OCI-LY1 (cell line): Measurements from ENCODE around the gene ACTL8.

Experiments used
- H2AFZ ChIP-seq: fragments of 200-600 bp; sonication (generic), shearing (Covaris generic); 2 replicates; pipeline ENCODE4 v1.6.0; 2014; ENCODE audit warnings: antibody characterized with exemption, mild to moderate bottlenecking, low read length
- H3F3A ChIP-seq: fragments of 200-600 bp; sonication (generic), shearing (Covaris generic); 2 replicates; pipeline ENCODE4 v1.6.0; 2014; ENCODE audit warnings: mild to moderate bottlenecking, antibody characterized with exemption, low read length, moderate library complexity; ENCODE audit not compliant: insufficient read depth
- H3K27ac ChIP-seq: fragments of 200-600 bp; sonication (generic); 2 replicates; pipeline ENCODE4 v1.5.1; 2014; ENCODE audit warnings: low read length, mixed run types, mild to moderate bottlenecking, low read depth; ENCODE audit not compliant: poor library complexity, severe bottlenecking
- H3K27me3 ChIP-seq: fragments of 200-600 bp; sonication (generic); 2 replicates; pipeline ENCODE4 v1.6.0; 2014; ENCODE audit warnings: antibody characterized with exemption, mild to moderate bottlenecking, low read length, moderate library complexity; ENCODE audit not compliant: insufficient read depth
- H3K36me3 ChIP-seq: fragments of 200-600 bp; sonication (generic); 2 replicates; pipeline ENCODE4 v1.6.1; 2014; ENCODE audit warnings: mild to moderate bottlenecking, antibody characterized with exemption, low read length, moderate library complexity, mixed read lengths; ENCODE audit not compliant: insufficient read depth
- H3K4me1 ChIP-seq: fragments of 200-600 bp; sonication (generic); 2 replicates; pipeline ENCODE4 v1.5.1; 2014; ENCODE audit warnings: mild to moderate bottlenecking, low read length, moderate library complexity; ENCODE audit not compliant: insufficient read depth, severe bottlenecking
- H3K4me2 ChIP-seq: fragments of 200-600 bp; sonication (generic), shearing (Covaris generic); 2 replicates; pipeline ENCODE4 v1.6.1; 2014; ENCODE audit warnings: low read length
- H3K4me3 ChIP-seq: fragments of 200-600 bp; sonication (generic); 2 replicates; pipeline ENCODE4 v1.5.1; 2014; ENCODE audit warnings: low read length, low read depth, mild to moderate bottlenecking, mixed read lengths; ENCODE audit not compliant: poor library complexity, severe bottlenecking
- H3K79me2 ChIP-seq: fragments of 200-600 bp; shearing (Covaris generic); 2 replicates; pipeline ENCODE4 v1.6.1; 2016; ENCODE audit warnings: mixed run types, low read length, mixed read lengths; ENCODE audit not compliant: insufficient read depth
- H3K9ac ChIP-seq: fragments of 200-600 bp; sonication (generic), shearing (Covaris generic); 2 replicates; pipeline ENCODE4 v1.6.1; 2014; ENCODE audit warnings: mild to moderate bottlenecking, low read length, mixed read lengths
- H3K9me2 ChIP-seq: fragments of 200-600 bp; sonication (generic), shearing (Covaris generic); 2 replicates; pipeline ENCODE4 v1.6.1; 2014; ENCODE audit warnings: low read depth, mild to moderate bottlenecking, low read length, mixed read lengths
- H3K9me3 ChIP-seq: fragments of 200-600 bp; shearing (Covaris generic); 2 replicates; pipeline ENCODE4 v1.6.1; 2014; ENCODE audit warnings: low read length, mixed read lengths
- H4K20me1 ChIP-seq: fragments of 200-600 bp; sonication (generic), shearing (Covaris generic); 2 replicates; pipeline ENCODE4 v1.6.0; 2016; ENCODE audit warnings: mild to moderate bottlenecking, low read length; ENCODE audit not compliant: insufficient read depth
- EZH2 ChIP-seq: fragments of 200-600 bp; sonication (generic), shearing (Covaris generic); IDR thresholded peaks from 2 replicates; pipeline ENCODE4 v1.8.0; 2017; ENCODE audit warnings: borderline replicate concordance, mixed run types, mild to moderate bottlenecking, antibody characterized with exemption, low read length, moderate library complexity, mixed read lengths
- TF ChIP-seq, protein P1 (sequence below): fragments of 200-600 bp; sonication (generic), shearing (Covaris generic); IDR thresholded peaks from 2 replicates; pipeline ENCODE4 v1.5.1; 2017; ENCODE audit warnings: mild to moderate bottlenecking, antibody characterized with exemption, low read length, moderate library complexity, mixed read lengths

Gene ACTL8

GRCh38 chr1:17791480-17791879, 36.3 kb downstream of the ACTL8 start:
- Histone ChIP-seq H3K79me2 (no peaks in the 10 kb centered on the region), H2AFZ (no peak overlapping the region), H3F3A (no peaks in the 10 kb centered on the region), H3K4me1 (no peaks in the 10 kb centered on the region), H3K36me3 (no peaks in the 10 kb centered on the region), H3K9ac (no peak overlapping the region), H4K20me1 (no peaks in the 10 kb centered on the region), H3K4me2 (no peak overlapping the region), H3K27me3 (peaks cover 5% of the 10 kb centered on the region; the same call in 1 of the 2 replicates), H3K9me3 (no peaks in the 10 kb centered on the region), H3K27ac (no peak overlapping the region), H3K9me2 (no peaks in the 10 kb centered on the region), H3K4me3 (no peak overlapping the region)
- TF ChIP-seq EZH2 = no peak

- Histone ChIP-seq H3K9ac (no peak overlapping the region), H2AFZ (no peak overlapping the region), H3K27ac (no peak overlapping the region)
Measured at GRCh38 chr1:17792421-17792820, 37.3 kb downstream of the ACTL8 start.

GRCh38 chr1:17795081-17795809, 40.1 kb downstream of the ACTL8 start:
- Histone ChIP-seq H3K36me3 (no peaks in the 10 kb centered on the region), H2AFZ (no peak overlapping the region), H4K20me1 (no peaks in the 10 kb centered on the region), H3K4me1 (no peaks in the 10 kb centered on the region), H3K4me2 (no peak overlapping the region), H3K9me3 (no peaks in the 10 kb centered on the region), H3K27ac (no peak overlapping the region), H3K4me3 (no peak overlapping the region), H3F3A (no peaks in the 10 kb centered on the region), H3K9ac (no peak overlapping the region), H3K27me3 (peaks cover 5% of the 10 kb centered on the region; the same call in 1 of the 2 replicates), H3K9me2 (no peaks in the 10 kb centered on the region), H3K79me2 (no peaks in the 10 kb centered on the region)
- TF ChIP-seq, protein P1, sequence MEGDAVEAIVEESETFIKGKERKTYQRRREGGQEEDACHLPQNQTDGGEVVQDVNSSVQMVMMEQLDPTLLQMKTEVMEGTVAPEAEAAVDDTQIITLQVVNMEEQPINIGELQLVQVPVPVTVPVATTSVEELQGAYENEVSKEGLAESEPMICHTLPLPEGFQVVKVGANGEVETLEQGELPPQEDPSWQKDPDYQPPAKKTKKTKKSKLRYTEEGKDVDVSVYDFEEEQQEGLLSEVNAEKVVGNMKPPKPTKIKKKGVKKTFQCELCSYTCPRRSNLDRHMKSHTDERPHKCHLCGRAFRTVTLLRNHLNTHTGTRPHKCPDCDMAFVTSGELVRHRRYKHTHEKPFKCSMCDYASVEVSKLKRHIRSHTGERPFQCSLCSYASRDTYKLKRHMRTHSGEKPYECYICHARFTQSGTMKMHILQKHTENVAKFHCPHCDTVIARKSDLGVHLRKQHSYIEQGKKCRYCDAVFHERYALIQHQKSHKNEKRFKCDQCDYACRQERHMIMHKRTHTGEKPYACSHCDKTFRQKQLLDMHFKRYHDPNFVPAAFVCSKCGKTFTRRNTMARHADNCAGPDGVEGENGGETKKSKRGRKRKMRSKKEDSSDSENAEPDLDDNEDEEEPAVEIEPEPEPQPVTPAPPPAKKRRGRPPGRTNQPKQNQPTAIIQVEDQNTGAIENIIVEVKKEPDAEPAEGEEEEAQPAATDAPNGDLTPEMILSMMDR = no peak

More at GRCh38 chr1:17792421-17792820, 37.3 kb downstream of the ACTL8 start:
- Histone ChIP-seq H3K79me2 (no peaks in the 10 kb centered on the region), H3K4me2 (no peak overlapping the region), H3K9me2 (no peaks in the 10 kb centered on the region), H3K27me3 (peaks cover 5% of the 10 kb centered on the region; the same call in 1 of the 2 replicates), H3F3A (no peaks in the 10 kb centered on the region), H3K4me3 (no peak overlapping the region), H3K4me1 (no peaks in the 10 kb centered on the region), H3K36me3 (no peaks in the 10 kb centered on the region), H3K9me3 (no peaks in the 10 kb centered on the region), H4K20me1 (no peaks in the 10 kb centered on the region)
- no peak for TF ChIP-seq EZH2
- TF ChIP-seq, protein P1 = no peak
